Ishikawa (cell line): Measurements from ENCODE around the gene GRM3.

Source experiments
- CREB1 ChIP-seq: IDR thresholded peaks from 2 replicates; pipeline ENCODE4 v1.6.1; 2012; ENCODE audit warnings: low read depth
- EGR1 ChIP-seq: IDR thresholded peaks from 2 replicates; pipeline ENCODE4 v1.6.1; 2012
- EP300 ChIP-seq: IDR thresholded peaks from 2 replicates; pipeline ENCODE4 v1.6.1; 2012; ENCODE audit warnings: borderline replicate concordance
- NFIC ChIP-seq: IDR thresholded peaks from 2 replicates; pipeline ENCODE4 v1.6.1; 2012
- RAD21 ChIP-seq: IDR thresholded peaks from 2 replicates; pipeline ENCODE4 v1.6.1; 2012; ENCODE audit warnings: low read depth
- TAF1 ChIP-seq: IDR thresholded peaks from 2 replicates; pipeline ENCODE4 v1.6.1; 2012; ENCODE audit warnings: low read depth, mild to moderate bottlenecking
- TCF12 ChIP-seq: IDR thresholded peaks from 2 replicates; pipeline ENCODE4 v1.6.1; 2012; ENCODE audit warnings: low read depth
- TEAD4 ChIP-seq: IDR thresholded peaks from 2 replicates; pipeline ENCODE4 v1.6.1; 2012
- USF1 ChIP-seq: IDR thresholded peaks from 2 replicates; pipeline ENCODE4 v1.6.1; 2012
- YY1 ChIP-seq: IDR thresholded peaks from 2 replicates; pipeline ENCODE4 v1.6.1; 2012; ENCODE audit warnings: low read depth
- ZBTB7A ChIP-seq: IDR thresholded peaks from 2 replicates; pipeline ENCODE4 v1.6.1; 2012; ENCODE audit warnings: low read depth

- TF ChIP-seq ZBTB7A, result no peak
- no peak for TF ChIP-seq YY1
- no peak for TF ChIP-seq TAF1
- no peak for TF ChIP-seq TCF12
- TF ChIP-seq CREB1, result no peak
- TF ChIP-seq TEAD4, result no peak
- no peak for TF ChIP-seq EGR1
- no peak for TF ChIP-seq EP300
- no peak for TF ChIP-seq USF1
- no peak for TF ChIP-seq NFIC
- no peak for TF ChIP-seq RAD21
Measured at GRCh38 chr7:86748201-86748600, 104.5 kb downstream of the GRM3 start.
